NCI-H748 treated with DMSO at 0.1 percent for 48 hours (cell line): Measurements from ENCODE around the gene LDLRAD4.
"Not testable (repeated sequence)": the region's sequence is repeated elsewhere in the genome, so short reads cannot be mapped to it uniquely, and the experiment has no call there.

Experiments used
- DNase-seq: peaks from one replicate; lab custom pipeline; 2025; lab: John Stamatoyannopoulos, UW

Gene LDLRAD4

DNA sequence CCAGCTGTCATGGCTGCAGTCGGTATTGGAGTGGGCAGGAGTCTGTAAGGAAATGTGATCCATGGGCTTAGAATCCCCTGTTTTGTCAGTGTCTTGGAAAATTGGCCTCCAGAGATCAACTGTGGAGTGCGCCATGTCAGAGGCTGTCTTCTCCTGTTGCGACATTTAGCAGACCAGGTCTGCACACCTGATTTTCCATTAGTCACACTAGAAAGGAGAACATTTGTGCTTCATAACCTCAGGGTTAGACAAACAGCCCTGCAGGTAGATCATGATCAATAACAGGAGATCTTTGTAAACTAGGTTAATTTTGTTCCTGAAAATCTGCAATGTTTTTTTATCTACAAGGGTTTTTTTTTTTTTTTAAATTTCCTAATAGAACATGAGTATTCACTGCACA lies 28.0 kb downstream of the LDLRAD4 start:
- DNase-seq, result no peak

- DNase-seq, result no peak
Observed at GRCh38 chr18:13247506-13247905, 28.9 kb downstream of the LDLRAD4 start.

GRCh38 chr18:13252686-13253410 lies 34.3 kb downstream of the LDLRAD4 start:
- no peak for DNase-seq

DNA sequence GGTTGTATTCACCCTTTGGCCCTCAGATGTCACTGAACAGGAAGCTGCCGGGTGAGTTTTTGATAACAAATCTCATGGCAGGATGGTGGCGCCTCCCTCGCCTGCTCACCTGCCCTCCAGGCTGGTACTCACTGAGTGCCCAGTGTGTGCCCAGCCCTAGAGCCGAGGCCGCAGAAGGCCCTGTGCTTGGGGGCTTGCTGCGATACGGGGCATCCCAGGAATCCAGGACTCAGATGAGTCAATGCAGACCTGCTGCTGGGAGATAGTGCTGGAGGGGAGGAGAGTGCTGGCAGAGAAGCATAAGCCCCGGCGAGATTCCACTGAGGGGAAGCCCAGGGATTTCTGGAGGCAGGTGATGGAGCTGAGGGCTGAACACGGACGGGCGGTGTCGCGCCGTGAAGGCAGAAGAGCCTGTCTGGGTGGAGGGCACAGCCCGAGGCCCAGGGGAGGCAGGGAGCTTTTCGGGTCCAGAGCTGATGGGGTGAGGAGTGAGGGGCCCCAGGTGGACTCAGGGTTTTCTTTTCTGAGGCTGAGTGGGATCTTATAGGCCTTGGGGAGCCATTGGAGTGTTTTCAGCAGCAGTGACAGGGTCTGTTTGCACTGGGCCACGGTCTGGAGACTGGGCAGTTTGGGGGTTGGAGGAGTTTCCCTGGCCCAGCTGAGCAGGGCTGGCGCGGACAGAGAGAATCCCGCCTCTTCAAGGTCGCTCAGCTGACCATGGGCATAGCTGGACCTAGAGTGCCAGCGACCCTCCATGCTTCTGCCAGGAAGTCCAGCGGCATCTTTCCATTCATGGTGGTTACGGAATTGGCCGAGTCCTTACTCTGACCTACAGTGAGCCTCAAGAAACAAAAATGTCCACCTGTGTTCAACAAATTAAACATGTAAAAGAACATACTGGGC lies 35.5 kb downstream of the LDLRAD4 start:
- no peak for DNase-seq

GRCh38 chr18:13254971-13255927 lies 36.7 kb downstream of the LDLRAD4 start:
- no peak for DNase-seq

GRCh38 chr18:13256444-13257305 lies 38.1 kb downstream of the LDLRAD4 start:
- no peak for DNase-seq

GRCh38 chr18:13257361-13257980 lies 38.9 kb downstream of the LDLRAD4 start:
- DNase-seq, result no peak

- DNase-seq, result no peak
Observed at GRCh38 chr18:13258921-13259320, 40.4 kb downstream of the LDLRAD4 start.

- no peak for DNase-seq
Observed at GRCh38 chr18:13259701-13260100, 41.1 kb downstream of the LDLRAD4 start.

DNA sequence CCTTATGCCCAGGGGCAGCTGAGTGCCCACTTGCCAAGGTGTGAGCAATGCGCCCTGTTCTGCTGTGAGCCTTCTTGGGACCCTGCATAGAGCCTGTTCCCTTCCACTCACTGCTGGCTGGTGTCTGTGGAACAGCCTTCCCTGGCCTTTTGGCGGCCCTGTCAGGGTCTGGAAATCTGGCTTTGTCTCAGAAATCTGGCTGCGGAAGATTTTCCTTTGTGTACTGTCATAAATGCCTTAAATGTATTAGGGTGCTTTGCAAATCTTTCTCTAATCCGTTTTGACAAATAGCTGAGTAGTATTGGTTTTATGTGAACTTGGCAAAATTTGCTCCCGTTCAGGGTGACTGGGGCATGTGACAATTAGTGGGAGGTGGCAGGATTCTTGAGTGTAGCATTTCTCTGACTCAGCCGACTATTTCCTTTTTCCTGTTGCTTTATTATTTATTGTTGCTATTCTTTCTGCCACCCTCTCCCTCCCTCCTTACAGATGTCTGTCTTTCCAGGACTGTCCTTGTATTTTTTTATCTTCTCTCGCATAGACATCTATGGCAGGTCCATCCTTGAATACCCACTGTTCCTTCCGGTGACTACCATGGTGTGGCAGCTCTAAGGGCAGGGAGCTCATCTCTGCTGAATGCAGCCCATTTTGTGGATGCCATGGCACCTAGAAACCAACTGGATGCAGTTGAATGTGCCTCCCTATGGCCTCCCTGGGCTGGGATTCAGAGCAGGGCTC lies 41.8 kb downstream of the LDLRAD4 start:
- no peak for DNase-seq

DNA sequence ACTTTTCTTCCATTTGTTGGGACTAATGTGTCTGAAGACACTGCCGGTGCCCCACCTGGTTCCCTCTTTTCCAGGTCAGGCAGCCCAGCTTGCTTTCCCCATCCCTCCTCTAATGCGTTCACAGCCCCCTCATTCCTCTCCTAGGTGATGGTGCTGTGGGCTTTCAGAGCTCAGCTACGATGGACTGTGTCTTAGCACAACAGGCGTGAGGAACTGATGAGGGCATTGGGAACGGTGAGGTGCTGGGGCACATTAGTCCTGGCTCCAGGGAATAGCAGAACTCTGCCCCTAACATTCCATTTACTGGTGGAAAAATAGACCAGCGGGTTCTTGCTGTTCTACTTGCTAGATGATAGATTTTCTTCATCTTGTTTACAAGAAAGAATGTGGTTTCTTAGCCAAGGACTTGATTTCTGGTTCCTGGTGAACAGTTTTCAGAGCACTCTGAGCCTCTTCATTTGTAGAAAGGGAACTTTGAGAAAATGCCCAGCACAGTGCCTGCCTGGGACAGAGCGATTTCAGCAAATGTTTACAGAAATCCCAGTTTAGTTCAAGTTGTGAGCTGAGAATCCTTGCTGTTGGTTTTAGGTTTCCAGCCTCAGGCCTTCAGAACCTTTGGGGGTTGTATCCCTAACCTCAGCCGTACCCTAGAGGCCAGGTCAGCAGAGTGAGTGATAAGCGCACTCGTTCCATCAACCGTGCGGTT lies 42.5 kb downstream of the LDLRAD4 start:
- DNase-seq, result no peak

DNA sequence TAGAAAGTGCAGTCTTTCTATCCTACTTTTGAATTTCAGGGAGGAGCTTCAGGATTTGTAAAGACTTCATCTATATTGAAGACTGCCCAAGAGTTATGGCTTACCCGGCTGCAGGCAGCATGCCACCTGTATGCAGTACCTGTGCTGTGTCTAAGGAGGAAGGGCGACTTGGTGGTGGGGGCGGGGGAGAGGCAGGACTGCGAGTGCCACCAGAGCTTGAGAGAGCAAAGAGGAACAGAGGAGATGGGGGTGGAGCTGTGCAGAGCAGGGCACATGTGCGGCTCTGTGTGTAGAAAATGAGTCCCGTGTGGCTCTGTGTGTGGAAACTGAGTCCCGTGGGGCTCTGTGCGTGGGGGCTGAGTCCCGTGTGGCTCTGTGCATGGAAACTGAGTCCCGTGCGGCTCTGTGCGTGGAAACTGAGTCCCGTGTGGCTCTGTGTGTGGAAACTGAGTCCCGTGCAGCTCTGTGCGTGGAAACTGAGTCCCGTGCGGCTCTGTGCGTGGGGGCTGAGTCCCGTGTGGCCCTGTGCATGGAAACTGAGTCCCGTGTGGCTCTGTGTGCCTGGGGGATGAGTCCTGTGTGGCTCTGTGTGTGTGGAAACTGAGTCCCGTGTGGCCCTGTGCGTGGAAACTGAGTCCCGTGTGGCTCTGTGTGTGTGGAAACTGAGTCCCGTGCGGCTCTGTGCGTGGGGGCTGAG lies 43.2 kb downstream of the LDLRAD4 start:
- DNase-seq, result no peak

DNA sequence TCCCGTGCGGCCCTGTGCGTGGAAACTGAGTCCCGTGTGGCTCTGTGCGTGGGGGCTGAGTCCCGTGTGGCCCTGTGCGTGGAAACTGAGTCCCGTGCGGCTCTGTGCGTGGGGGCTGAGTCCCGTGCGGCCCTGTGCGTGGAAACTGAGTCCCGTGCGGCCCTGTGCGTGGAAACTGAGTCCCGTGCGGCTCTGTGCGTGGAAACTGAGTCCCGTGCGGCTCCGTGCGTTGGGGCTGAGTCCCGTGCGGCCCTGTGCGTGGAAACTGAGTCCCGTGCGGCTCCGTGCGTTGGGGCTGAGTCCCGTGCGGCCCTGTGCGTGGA lies 43.8 kb downstream of the LDLRAD4 start:
- not testable (repeated sequence) for DNase-seq

DNA sequence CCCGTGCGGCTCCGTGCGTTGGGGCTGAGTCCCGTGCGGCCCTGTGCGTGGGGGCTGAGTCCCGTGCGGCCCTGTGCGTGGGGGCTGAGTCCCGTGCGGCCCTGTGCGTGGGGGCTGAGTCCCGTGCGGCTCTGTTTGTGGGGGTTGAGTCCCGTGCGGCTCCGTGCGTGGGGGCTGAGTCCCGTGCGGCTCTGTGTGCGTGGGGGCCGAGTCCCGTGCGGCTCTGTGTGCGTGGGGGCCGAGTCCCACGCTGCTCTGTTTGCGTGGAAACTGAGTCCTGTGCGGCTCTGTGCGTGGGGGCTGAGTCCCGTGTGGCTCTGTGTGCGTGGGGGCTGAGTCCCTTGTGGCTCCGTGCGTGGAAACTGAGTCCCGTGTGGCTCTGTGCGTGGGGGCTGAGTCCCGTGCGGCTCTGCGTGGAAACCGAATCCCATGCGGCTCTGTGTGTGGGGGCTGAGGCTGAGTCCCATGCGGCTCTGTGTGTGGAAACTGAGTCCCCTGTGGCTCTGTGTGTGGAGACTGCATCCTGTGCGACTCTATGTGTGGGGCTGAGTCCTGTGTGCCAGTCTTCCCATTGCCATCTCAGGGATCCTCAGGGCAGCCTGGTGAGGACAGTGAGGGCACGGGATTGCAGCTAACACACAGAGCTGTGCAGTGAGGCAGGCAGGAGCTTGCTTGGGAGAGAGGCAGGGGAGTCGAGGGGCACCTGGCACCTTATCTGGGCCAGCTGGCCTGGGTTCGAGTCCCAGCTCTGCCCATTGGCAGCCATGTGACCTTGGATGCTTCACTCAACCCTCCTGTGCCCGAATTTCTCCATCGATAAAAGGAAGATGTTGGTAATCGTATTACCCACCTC lies 44.5 kb downstream of the LDLRAD4 start:
- DNase-seq, result no peak

GRCh38 chr18:13264091-13265007 lies 45.8 kb downstream of the LDLRAD4 start:
- DNase-seq, result no peak

GRCh38 chr18:13265008-13265910 lies 46.7 kb downstream of the LDLRAD4 start:
- DNase-seq, result no peak
